HG03571 (cell line): Measurements from ENCODE around the gene AHRR.
"Not testable (repeated sequence)": the region's sequence is repeated elsewhere in the genome, so short reads cannot be mapped to it uniquely, and the experiment has no call there.

Experiments
- ATAC-seq: cut with Tn5 transposase; IDR thresholded peaks from one replicate; pipeline ENCODE4 v1.9.1; 2021; ENCODE audit not compliant: unreplicated experiment

The AHRR gene

GRCh38 chr5:470961-471749 is 149.6 kb downstream of the AHRR start:
- no peak for ATAC-seq

GRCh38 chr5:471750-472058 is 150.2 kb downstream of the AHRR start:
- ATAC-seq, result no peak

GRCh38 chr5:472076-472655 is 150.7 kb downstream of the AHRR start:
- ATAC-seq, result peak; percentile 20

- ATAC-seq, result peak; percentile 54
These were observed 151.4 kb downstream of the AHRR start for GRCh38 chr5:472656-473550.

- ATAC-seq, result peak; percentile 21
These were observed 152.2 kb downstream of the AHRR start for GRCh38 chr5:473551-474192.

GRCh38 chr5:474232-474839 is 152.8 kb downstream of the AHRR start:
- ATAC-seq, result not testable (repeated sequence)

- no peak for ATAC-seq
These were observed 153.5 kb downstream of the AHRR start for GRCh38 chr5:474840-475661.

- ATAC-seq, result no peak
These were observed 154.2 kb downstream of the AHRR start for GRCh38 chr5:475704-476101.

GRCh38 chr5:476102-476813 is 154.7 kb downstream of the AHRR start:
- no peak for ATAC-seq

GRCh38 chr5:476814-477175 is 155.3 kb downstream of the AHRR start:
- no peak for ATAC-seq

- ATAC-seq, result no peak
These were observed 155.7 kb downstream of the AHRR start for GRCh38 chr5:477247-477646.

GRCh38 chr5:477871-478270 is 156.4 kb downstream of the AHRR start:
- no peak for ATAC-seq

- no peak for ATAC-seq
These were observed 157.0 kb downstream of the AHRR start for GRCh38 chr5:478369-478981.

GRCh38 chr5:478982-479535 is 157.5 kb downstream of the AHRR start:
- no peak for ATAC-seq

GRCh38 chr5:479566-480319 is 158.2 kb downstream of the AHRR start:
- no peak for ATAC-seq

GRCh38 chr5:481347-481746 is 159.8 kb downstream of the AHRR start:
- ATAC-seq, result no peak

- no peak for ATAC-seq
These were observed 160.5 kb downstream of the AHRR start for GRCh38 chr5:482021-482420.

- no peak for ATAC-seq
These were observed 161.0 kb downstream of the AHRR start for GRCh38 chr5:482506-482905.
